Natural killer cell (primary cell): ENCODE data around the gene DHRS3. TPM values are rescaled to one million over a fixed set of nuclear protein-coding genes. Genes with fewer than 3 reads are reported as not detected.
A peak's percentile ranks its signal among the peaks of the same experiment; 100 is the strongest.

Experiments used
- ATAC-seq, 3 donors: fragments of 150-1000 bp in 2 of 3; fragments of 200-7000 bp in 1 of 3; cut with Tn5 transposase; 1 replicate in 1 of 3; 2 replicates in 2 of 3; pipeline ENCODE4 v1.10.0; 2021; ENCODE audit warnings: mild to moderate bottlenecking in 2 of 3, moderate library complexity in 2 of 3
- DNase-seq, 2 donors: peaks; one replicate each; pipeline versions ENCODE4 v3.0.0 to v3.0.0-alpha.2; 2013 to 2021; ENCODE audit warnings: mixed read lengths in 1 of 2
- H3K27ac ChIP-seq: one replicate; pipeline ENCODE4 v1.5.1; 2013; ENCODE audit warnings: mild to moderate bottlenecking, low read length
- H3K27me3 ChIP-seq: one replicate; pipeline ENCODE4 v1.6.1; 2013; ENCODE audit warnings: low read length; ENCODE audit not compliant: control insufficient read depth, insufficient read depth
- H3K36me3 ChIP-seq: one replicate; pipeline ENCODE4 v1.6.1; 2013; ENCODE audit warnings: low read length; ENCODE audit not compliant: control insufficient read depth, insufficient read depth
- H3K4me1 ChIP-seq: one replicate; pipeline ENCODE4 v1.6.1; 2013; ENCODE audit warnings: low read length; ENCODE audit not compliant: control insufficient read depth, insufficient read depth
- H3K4me3 ChIP-seq: one replicate; pipeline ENCODE4 v1.5.1; 2013; ENCODE audit warnings: low read length
- H3K9me3 ChIP-seq: one replicate; pipeline ENCODE4 v1.6.1; 2013; ENCODE audit warnings: low read length; ENCODE audit not compliant: control insufficient read depth, insufficient read depth
- H3K27ac Mint-ChIP-seq, 2 donors: one replicate each; pipeline ENCODE4 v1.8.0; 2022; ENCODE audit warnings: mild to moderate bottlenecking in 2 of 2, mixed read lengths in 2 of 2, moderate library complexity in 1 of 2
- H3K27me3 Mint-ChIP-seq, 2 donors: one replicate each; pipeline ENCODE4 v1.8.0; 2022; ENCODE audit warnings: low read depth in 2 of 2, mixed read lengths in 2 of 2
- H3K36me3 Mint-ChIP-seq: one replicate; pipeline ENCODE4 v1.8.0; 2022; ENCODE audit warnings: mixed read lengths
- H3K4me1 Mint-ChIP-seq, 2 donors: one replicate each; pipeline ENCODE4 v1.8.0; 2022; ENCODE audit warnings: mixed read lengths in 2 of 2
- H3K4me3 Mint-ChIP-seq: one replicate; pipeline ENCODE4 v1.8.0; 2022; ENCODE audit warnings: mild to moderate bottlenecking, moderate library complexity, mixed read lengths
- H3K9me3 Mint-ChIP-seq, 2 donors: one replicate each; pipeline ENCODE4 v1.8.0; 2022; ENCODE audit warnings: mixed read lengths in 2 of 2
- CTCF ChIP-seq: fragments of 200-600 bp; IDR thresholded peaks from one replicate; pipeline ENCODE4 v1.8.0; 2022; ENCODE audit warnings: antibody characterized with exemption
- WGBS: methylation state at CpG from one replicate; pipeline ENCODE4 v1.1.7; 2013; ENCODE audit warnings: missing lambda C conversion rate; ENCODE audit not compliant: insufficient coverage; 5-methylcytosine and 5-hydroxymethylcytosine counted together
- intact Hi-C: fragments of 100-400 bp; cut with micrococcal nuclease; formaldehyde crosslinking; loops from one replicate; pipeline ENCODE4 v1.14.2; 2022
- total RNA-seq, 4 donors: library from RNA; stranded (reverse); fragments of 120-200 nt in 1 of 4; gene quantifications; one replicate each; pipeline versions ENCODE4 v1.2.3 to v1.2.4, GENCODE V29; 2013 to 2022

DHRS3 gene
- total RNA-seq, 3 donors from 2014 or later (not counting 1 experiment from before 2014, with no cell fraction given) = 106 to 175 (median 153) TPM

GRCh38 chr1:12620488-12620865, 2.5 kb upstream of the DHRS3 start:
- H3K27me3 ChIP-seq = no peaks in the 10 kb centered on the region
- peak in 1 of 2 donors; percentile 62 for DNase-seq
- H3K27ac Mint-ChIP-seq = peak overlapping the region; percentile 96 to 97
- no peaks in the 10 kb centered on the region for H3K27me3 Mint-ChIP-seq
- WGBS = 23% methylated on average over 2 of the region's 4 CpGs
- intact Hi-C loops = loop anchor here (1.0 kb wide), 2 partner anchors 213 to 306 kb away; no protein-coding TSS in a partner anchor
- H3K36me3 ChIP-seq = no peaks in the 10 kb centered on the region
- H3K9me3 Mint-ChIP-seq = no peaks in the 10 kb centered on the region
- H3K4me3 ChIP-seq = no peak overlapping the region
- peak overlapping the region; percentile 100 for H3K4me3 Mint-ChIP-seq
- no peaks in the 10 kb centered on the region for H3K36me3 Mint-ChIP-seq
- peak in 1 of 3 donors; percentile 18 for ATAC-seq
- no peaks in the 10 kb centered on the region for H3K9me3 ChIP-seq
- no peak for TF ChIP-seq CTCF
- peaks cover 53% of the 10 kb centered on the region for H3K4me1 ChIP-seq
- H3K27ac ChIP-seq = no peak overlapping the region
- peaks cover 40 to 52% of the 10 kb centered on the region in 2 donors for H3K4me1 Mint-ChIP-seq

- DNase-seq = peak; percentile 76 to 89
- no peaks in the 10 kb centered on the region for H3K27me3 ChIP-seq
- 10% methylated on average over 22 of the region's 23 CpGs for WGBS
- H3K4me3 ChIP-seq = peak overlapping the region; percentile 58
- H3K4me1 ChIP-seq = peaks cover 58% of the 10 kb centered on the region
- intact Hi-C loops = loop anchor here (1.0 to 2.0 kb wide), 4 partner anchors 16 to 306 kb away; no protein-coding TSS in a partner anchor
- peak; percentile 95 for TF ChIP-seq CTCF
- ATAC-seq = peak; percentile 54 to 75 (median 59)
- H3K36me3 ChIP-seq = no peaks in the 10 kb centered on the region
- Mint-ChIP-seq H3K27me3 (no peaks in the 10 kb centered on the region), H3K4me1 (peaks cover 46 to 58% of the 10 kb centered on the region in 2 donors), H3K9me3 (no peaks in the 10 kb centered on the region), H3K36me3 (no peaks in the 10 kb centered on the region), H3K4me3 (peak overlapping the region; percentile 100), H3K27ac (peak overlapping the region; percentile 96 to 97)
- no peaks in the 10 kb centered on the region for H3K9me3 ChIP-seq
- no peak overlapping the region for H3K27ac ChIP-seq
These were observed 1.9 kb upstream of the DHRS3 start for GRCh38 chr1:12619792-12620487.

GRCh38 chr1:12618965-12619791, 1.2 kb upstream of the DHRS3 start:
- peak overlapping the region; percentile 100 for H3K4me3 Mint-ChIP-seq
- H3K4me1 Mint-ChIP-seq = peaks cover 53 to 65% of the 10 kb centered on the region in 2 donors
- no peak for TF ChIP-seq CTCF
- H3K4me3 ChIP-seq = peak overlapping the region; percentile 58
- peak overlapping the region; percentile 68 for H3K27ac ChIP-seq
- H3K9me3 Mint-ChIP-seq = no peaks in the 10 kb centered on the region
- H3K4me1 ChIP-seq = peaks cover 66% of the 10 kb centered on the region
- no peaks in the 10 kb centered on the region for H3K36me3 ChIP-seq
- H3K27me3 Mint-ChIP-seq = no peaks in the 10 kb centered on the region
- intact Hi-C loops = loop anchor here (1.0 to 2.0 kb wide), 4 partner anchors 15 to 181 kb away; no protein-coding TSS in a partner anchor
- H3K27me3 ChIP-seq = no peaks in the 10 kb centered on the region
- peak; percentile 17 to 44 (median 29) for ATAC-seq
- H3K27ac Mint-ChIP-seq = peak overlapping the region; percentile 96 to 97
- DNase-seq = peak; percentile 61 to 77
- WGBS = 3% methylated on average over 28 of the region's 30 CpGs
- no peaks in the 10 kb centered on the region for H3K9me3 ChIP-seq
- no peaks in the 10 kb centered on the region for H3K36me3 Mint-ChIP-seq
